Measurements from ENCODE around the gene MYO3A. TPM values are rescaled to one million over a fixed set of nuclear protein-coding genes. Genes with fewer than 3 reads are reported as not detected.

MYO3A gene
- polyA plus RNA-seq, 3 donors: not detected

- DNase-seq: no peak
- Mint-ChIP-seq H3K4me1 (no peaks in the 10 kb centered on the region), H3K36me3 (no peaks in the 10 kb centered on the region), H3K27ac (no peak overlapping the region), H3K27me3 (ENCODE audit: low read depth in 3 of 3) (peaks cover 2 to 10% (median 9%) of the 10 kb centered on the region in 3 donors), H3K9me3 (peaks cover 0 to 6% (median 2%) of the 10 kb centered on the region in 7 donors), H3K4me3 (no peak overlapping the region)
- WGBS (ENCODE audit: insufficient coverage): 100% methylated on average over 4 of the region's 5 CpGs
- H3K27me3 ChIP-seq (ENCODE audit: control insufficient read depth in 2 of 2, insufficient read depth in 2 of 2, low read length in 2 of 2): no peaks in the 10 kb centered on the region
- no peak overlapping the region for H3K4me3 ChIP-seq (replicated peaks in 1 of 3; ENCODE audit: low read depth in 2 of 3, low read length in 3 of 3)
- no peak overlapping the region for H2AFZ ChIP-seq (ENCODE audit: insufficient read depth, low read depth, low read length, poor library complexity, severe bottlenecking)
- peaks cover 0 to 2% of the 10 kb centered on the region in 2 donors for H3K9me3 ChIP-seq (replicated peaks in 1 of 2; ENCODE audit: control insufficient read depth in 1 of 2, insufficient read depth in 1 of 2, low read length in 2 of 2)
- no peak overlapping the region for H3K4me2 ChIP-seq (replicated peaks; ENCODE audit: extremely low read depth, low read length, poor library complexity, severe bottlenecking)
- no peaks in the 10 kb centered on the region for H3K36me3 ChIP-seq (replicated peaks in 1 of 2; ENCODE audit: control insufficient read depth in 1 of 2, insufficient read depth in 2 of 2, low read length in 2 of 2)
- no peak for TF ChIP-seq CTCF (IDR thresholded peaks at IDR 0.05)
- no peak overlapping the region for H3K9ac ChIP-seq (ENCODE audit: insufficient read depth, low read length, poor library complexity, severe bottlenecking)
- no peak overlapping the region for H3K27ac ChIP-seq (ENCODE audit: low read depth in 1 of 2, low read length in 2 of 2)
- H4K20me1 ChIP-seq (ENCODE audit: insufficient read depth, low read length): no peaks in the 10 kb centered on the region
- no peaks in the 10 kb centered on the region for H3K79me2 ChIP-seq (ENCODE audit: insufficient read depth, low read length)
- no peaks in the 10 kb centered on the region for H3K4me1 ChIP-seq (ENCODE audit: control insufficient read depth in 1 of 2, insufficient read depth in 2 of 2, low read length in 2 of 2)
- intact Hi-C loops (cut with micrococcal nuclease): no loop called here
Measured at GRCh38 chr10:25888627-25889026, 45.4 kb upstream of the MYO3A start.

GRCh38 chr10:25890995-25891394 is 43.0 kb upstream of the MYO3A start:
- no peak for TF ChIP-seq CTCF (IDR thresholded peaks at IDR 0.05)
- Histone ChIP-seq H3K27ac (ENCODE audit: low read depth in 1 of 2, low read length in 2 of 2) (no peak overlapping the region), H3K9me3 (replicated peaks in 1 of 2; ENCODE audit: control insufficient read depth in 1 of 2, insufficient read depth in 1 of 2, low read length in 2 of 2) (peaks cover 0 to 2% of the 10 kb centered on the region in 2 donors), H3K36me3 (replicated peaks in 1 of 2; ENCODE audit: control insufficient read depth in 1 of 2, insufficient read depth in 2 of 2, low read length in 2 of 2) (no peaks in the 10 kb centered on the region), H3K79me2 (ENCODE audit: insufficient read depth, low read length) (no peaks in the 10 kb centered on the region), H2AFZ (ENCODE audit: insufficient read depth, low read depth, low read length, poor library complexity, severe bottlenecking) (no peak overlapping the region), H4K20me1 (ENCODE audit: insufficient read depth, low read length) (no peaks in the 10 kb centered on the region), H3K4me3 (replicated peaks in 1 of 3; ENCODE audit: low read depth in 2 of 3, low read length in 3 of 3) (no peak overlapping the region), H3K27me3 (ENCODE audit: control insufficient read depth in 2 of 2, insufficient read depth in 2 of 2, low read length in 2 of 2) (no peaks in the 10 kb centered on the region), H3K4me2 (replicated peaks; ENCODE audit: extremely low read depth, low read length, poor library complexity, severe bottlenecking) (no peak overlapping the region), H3K4me1 (ENCODE audit: control insufficient read depth in 1 of 2, insufficient read depth in 2 of 2, low read length in 2 of 2) (no peaks in the 10 kb centered on the region), H3K9ac (ENCODE audit: insufficient read depth, low read length, poor library complexity, severe bottlenecking) (no peak overlapping the region)
- WGBS (ENCODE audit: insufficient coverage): no CpG with 5 or more reads among the region's 2 CpGs
- Mint-ChIP-seq H3K9me3 (peaks cover 0 to 6% (median 2%) of the 10 kb centered on the region in 7 donors), H3K27me3 (ENCODE audit: low read depth in 3 of 3) (peaks cover 2 to 9% (median 9%) of the 10 kb centered on the region in 3 donors), H3K4me1 (no peaks in the 10 kb centered on the region), H3K27ac (no peak overlapping the region), H3K4me3 (no peak overlapping the region), H3K36me3 (no peaks in the 10 kb centered on the region)
- intact Hi-C loops (cut with micrococcal nuclease): no loop called here
- no peak for DNase-seq
